Measurements from ENCODE around the gene VPS52. TPM values are rescaled to one million over a fixed set of nuclear protein-coding genes. Genes with fewer than 3 reads are reported as not detected.

Gene VPS52
- total RNA-seq, 2 donors from 2014 or later, result 37.1 to 40.5 TPM

- intact Hi-C loops (cut with DNase I), result loop anchor here (5.0 to 10.0 kb wide), 2 partner anchors 86 to 134 kb away; no protein-coding TSS in a partner anchor
- DNase-seq, result no peak
- H3K9me3 ChIP-seq, result no peaks in the 10 kb centered on the region
- TF ChIP-seq CTCF (IDR thresholded peaks at IDR 0.05) (no peak), POLR2A (IDR thresholded peaks at IDR 0.05) (no peak)
- WGBS, 2 donors, result 2 to 3% methylated on average over 16 to 18 of the region's 18 CpGs
- H3K27ac ChIP-seq, result peak overlapping the region; percentile 71 to 95 (median 89)
- H3K27me3 ChIP-seq, result no peaks in the 10 kb centered on the region
- ATAC-seq, result peak; percentile 8
- H3K4me1 ChIP-seq, result peaks cover 22% of the 10 kb centered on the region
- H3K4me3 ChIP-seq, result peak overlapping the region in 1 of 2 donors; percentile 23
- H3K36me3 ChIP-seq (replicated peaks in 1 of 2; ENCODE audit: insufficient read depth in 1 of 2, low read depth in 2 of 2), result no peaks in the 10 kb centered on the region
Observed at GRCh38 chr6:33248643-33248931, 23.1 kb downstream of the VPS52 start.

- H3K9me3 ChIP-seq, result no peaks in the 10 kb centered on the region
- peak overlapping the region; percentile 71 to 95 (median 89) for H3K27ac ChIP-seq
- peaks cover 22% of the 10 kb centered on the region for H3K4me1 ChIP-seq
- no peaks in the 10 kb centered on the region for H3K36me3 ChIP-seq (replicated peaks in 1 of 2; ENCODE audit: insufficient read depth in 1 of 2, low read depth in 2 of 2)
- no peak overlapping the region for H3K4me3 ChIP-seq
- ATAC-seq (peak; percentile 72), DNase-seq (peak; percentile 90 to 93 (median 92))
- H3K27me3 ChIP-seq, result no peaks in the 10 kb centered on the region
- intact Hi-C loops (cut with DNase I), result loop anchor here (5.0 to 10.0 kb wide), 2 partner anchors 86 to 133 kb away; no protein-coding TSS in a partner anchor
- 3 to 9% methylated on average over 16 to 28 of the region's 28 CpGs for WGBS, 2 donors
- TF ChIP-seq CTCF (IDR thresholded peaks at IDR 0.05), result peak; percentile 80 to 99 (median 98)
- no peak for TF ChIP-seq POLR2A (IDR thresholded peaks at IDR 0.05)
Observed at GRCh38 chr6:33247977-33248642, 23.6 kb downstream of the VPS52 start.

GRCh38 chr6:33243476-33243875 lies 28.2 kb downstream of the VPS52 start:
- ATAC-seq, result no peak
- Histone ChIP-seq H3K4me3 (no peak overlapping the region), H3K27me3 (no peaks in the 10 kb centered on the region), H3K4me1 (peaks cover 6% of the 10 kb centered on the region), H3K36me3 (replicated peaks in 1 of 2; ENCODE audit: insufficient read depth in 1 of 2, low read depth in 2 of 2) (no peaks in the 10 kb centered on the region), H3K27ac (no peak overlapping the region), H3K9me3 (no peaks in the 10 kb centered on the region)
- no peak for DNase-seq
- WGBS, 2 donors, result 35 to 36% methylated on average over 1 of the region's 1 CpG
- intact Hi-C loops (cut with DNase I), result loop anchor here (5.0 to 10.0 kb wide), 2 partner anchors 129 to 236 kb away; partner anchors contain the start of gene HLA-DOA
- no peak for TF ChIP-seq CTCF (IDR thresholded peaks at IDR 0.05)
- no peak for TF ChIP-seq POLR2A (IDR thresholded peaks at IDR 0.05)

DNA sequence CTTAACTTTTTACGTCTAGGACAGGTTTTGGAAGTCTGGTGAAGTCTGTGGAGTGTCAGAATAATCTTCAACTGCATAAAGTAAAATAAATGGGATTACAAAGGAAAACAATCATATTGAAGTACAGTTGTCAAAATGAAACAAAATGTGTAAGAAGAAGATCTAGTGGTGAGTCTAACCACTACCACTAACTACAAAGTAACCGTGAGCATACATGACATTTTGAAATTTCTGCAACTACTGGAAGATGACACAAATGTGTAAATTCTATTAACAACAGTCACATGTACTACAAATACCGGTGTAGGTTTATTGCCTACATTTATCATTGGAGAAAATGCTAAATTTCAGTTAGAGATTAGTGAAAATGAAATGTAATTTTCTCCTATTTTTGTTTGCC lies 29.7 kb downstream of the VPS52 start:
- no peaks in the 10 kb centered on the region for H3K9me3 ChIP-seq
- H3K36me3 ChIP-seq (replicated peaks in 1 of 2; ENCODE audit: insufficient read depth in 1 of 2, low read depth in 2 of 2), result no peaks in the 10 kb centered on the region
- intact Hi-C loops (cut with DNase I), result loop anchor here (5.0 to 10.0 kb wide), 2 partner anchors 127 to 235 kb away; partner anchors contain the start of gene HLA-DOA
- no peak overlapping the region for H3K27ac ChIP-seq
- no peaks in the 10 kb centered on the region for H3K27me3 ChIP-seq
- no peak for ATAC-seq
- 43 to 56% methylated on average over 3 of the region's 3 CpGs for WGBS, 2 donors
- DNase-seq, result no peak
- H3K4me3 ChIP-seq, result no peak overlapping the region
- no peak for TF ChIP-seq POLR2A (IDR thresholded peaks at IDR 0.05)
- TF ChIP-seq CTCF (IDR thresholded peaks at IDR 0.05), result no peak
- no peaks in the 10 kb centered on the region for H3K4me1 ChIP-seq

GRCh38 chr6:33237741-33238140 lies 33.9 kb downstream of the VPS52 start:
- H3K36me3 ChIP-seq (replicated peaks in 1 of 2; ENCODE audit: insufficient read depth in 1 of 2, low read depth in 2 of 2), result no peaks in the 10 kb centered on the region
- H3K4me1 ChIP-seq, result no peaks in the 10 kb centered on the region
- DNase-seq (no peak), ATAC-seq (no peak)
- H3K9me3 ChIP-seq, result no peaks in the 10 kb centered on the region
- intact Hi-C loops (cut with DNase I), result no loop called here
- no peak overlapping the region for H3K27ac ChIP-seq
- WGBS, 2 donors, result 38 to 48% methylated on average over 2 of the region's 2 CpGs
- TF ChIP-seq POLR2A (IDR thresholded peaks at IDR 0.05) (no peak), CTCF (IDR thresholded peaks at IDR 0.05) (no peak)
- H3K27me3 ChIP-seq, result no peaks in the 10 kb centered on the region
- H3K4me3 ChIP-seq, result no peak overlapping the region

All from body of pancreas (tissue), 4 donors.